Activated CD4-positive, alpha-beta T cell treated with anti-CD3 and anti-CD28 coated beads, Interleukin-2, amount 50 U/mL, for 24 hours (primary cell): ENCODE results near the gene MEF2C.

Source experiments
- DNase-seq, 2 donors: peaks; one replicate each; pipeline ENCODE4 v3.0.0-alpha.2; 2020; ENCODE audit warnings: low read depth in 1 of 2, low spot score in 1 of 2

MEF2C gene

DNA sequence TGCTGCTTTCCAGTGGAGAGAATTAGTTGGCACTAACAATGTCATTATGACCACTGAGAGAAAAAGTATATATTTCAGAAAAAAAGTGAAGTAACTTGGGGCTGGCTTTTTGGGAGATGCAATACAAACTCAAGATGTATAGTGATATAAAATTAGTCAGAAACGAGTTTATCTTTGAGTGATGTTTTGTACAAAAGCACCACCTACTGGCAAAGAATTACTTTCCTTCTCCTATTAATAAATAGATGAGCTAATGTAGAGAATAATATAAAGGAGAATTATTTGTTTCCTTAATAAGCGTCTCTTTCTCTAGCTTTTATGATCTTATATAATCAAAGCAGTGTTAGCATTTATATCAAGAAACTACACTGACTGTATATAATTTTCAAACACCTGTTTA is 158.8 kb downstream of the MEF2C start:
- no peak for DNase-seq

DNA sequence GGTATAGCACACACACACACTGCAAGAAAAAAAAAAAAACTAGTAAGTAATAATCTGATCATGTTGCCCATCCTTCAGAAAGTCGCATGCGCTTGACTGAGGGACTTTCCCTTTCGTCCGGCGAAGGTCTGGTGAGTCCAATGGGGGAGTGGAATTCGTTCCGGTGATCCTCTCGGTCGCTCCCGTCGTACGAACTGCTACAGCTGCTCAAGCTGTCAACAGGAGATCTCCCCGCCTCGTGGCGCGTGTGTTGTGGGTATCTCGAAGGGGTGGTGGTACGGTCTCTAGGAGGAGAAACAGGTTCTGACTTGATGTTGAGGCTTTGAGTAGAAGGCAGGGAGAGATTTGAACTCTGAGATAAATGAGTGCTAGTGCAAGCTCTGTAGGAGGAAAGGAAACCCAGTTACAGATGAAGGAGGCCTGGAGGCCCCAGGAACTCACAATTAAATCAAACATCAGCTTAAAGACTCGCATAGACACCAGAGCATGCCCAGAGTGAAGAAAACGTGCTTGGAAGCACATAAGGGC is 160.4 kb downstream of the MEF2C start:
- no peak for DNase-seq

DNA sequence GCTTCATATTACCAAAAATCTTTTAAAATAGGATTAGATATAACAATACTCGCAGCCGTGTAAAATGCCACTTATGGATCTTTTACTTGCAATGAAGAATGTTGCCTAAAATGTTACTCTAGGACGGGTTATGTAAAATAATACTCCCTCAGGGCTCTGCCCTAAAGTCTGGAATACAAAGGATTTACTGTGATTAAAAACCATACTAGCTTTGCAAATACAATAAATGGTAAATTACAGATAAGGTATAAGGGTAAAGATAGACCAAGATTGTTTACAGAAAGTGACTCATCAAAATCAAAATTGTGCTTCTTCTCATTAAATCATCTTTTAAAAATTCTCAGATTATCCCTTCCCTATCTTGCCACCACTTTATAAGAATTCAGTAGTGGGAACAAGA is 163.6 kb downstream of the MEF2C start:
- DNase-seq: no peak

- no peak for DNase-seq
Observed at GRCh38 chr5:88718736-88719135, 164.2 kb downstream of the MEF2C start.

DNA sequence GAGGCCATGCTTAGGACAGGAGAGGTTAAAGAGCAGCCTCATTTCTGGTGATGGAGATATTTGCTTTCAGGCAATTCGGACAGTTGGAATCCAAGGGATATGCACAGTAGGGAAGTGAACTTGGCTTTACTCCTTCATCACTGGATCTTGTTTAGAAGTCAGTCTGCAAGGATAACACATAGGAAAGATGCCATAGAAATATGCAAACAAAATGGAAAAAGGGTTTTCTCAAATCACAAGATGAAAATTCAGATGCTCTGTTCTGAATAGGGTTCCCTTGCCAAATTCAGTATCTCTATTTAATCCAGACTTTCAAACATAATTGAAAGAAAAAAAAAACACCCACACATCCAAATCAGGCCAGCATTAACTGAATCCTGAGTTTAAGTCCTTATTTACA is 166.9 kb downstream of the MEF2C start:
- DNase-seq: no peak

DNA sequence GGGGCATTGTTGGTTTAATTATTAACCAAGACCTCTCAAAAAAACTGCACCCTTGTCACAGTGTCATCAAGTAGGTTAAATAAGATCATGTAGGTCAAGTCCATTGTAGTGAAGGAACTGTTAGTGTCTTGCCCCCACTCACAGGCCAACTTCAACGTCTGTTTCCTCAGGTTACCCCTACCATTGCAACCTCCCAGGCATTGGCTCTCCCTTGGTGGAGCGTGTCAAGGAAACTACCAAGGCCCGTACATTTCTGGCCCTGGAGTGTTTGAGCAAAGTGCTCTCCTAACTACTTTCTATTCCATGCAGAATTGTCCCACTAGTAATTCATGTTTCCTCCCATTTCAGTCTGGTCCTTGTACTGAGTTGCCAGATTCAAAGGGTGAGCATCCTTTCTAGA is 167.5 kb downstream of the MEF2C start:
- DNase-seq: no peak

GRCh38 chr5:88713818-88714217 is 169.2 kb downstream of the MEF2C start:
- no peak for DNase-seq

GRCh38 chr5:88708682-88709398 is 174.1 kb downstream of the MEF2C start:
- DNase-seq: no peak

GRCh38 chr5:88708021-88708420 is 175.0 kb downstream of the MEF2C start:
- DNase-seq: no peak

DNA sequence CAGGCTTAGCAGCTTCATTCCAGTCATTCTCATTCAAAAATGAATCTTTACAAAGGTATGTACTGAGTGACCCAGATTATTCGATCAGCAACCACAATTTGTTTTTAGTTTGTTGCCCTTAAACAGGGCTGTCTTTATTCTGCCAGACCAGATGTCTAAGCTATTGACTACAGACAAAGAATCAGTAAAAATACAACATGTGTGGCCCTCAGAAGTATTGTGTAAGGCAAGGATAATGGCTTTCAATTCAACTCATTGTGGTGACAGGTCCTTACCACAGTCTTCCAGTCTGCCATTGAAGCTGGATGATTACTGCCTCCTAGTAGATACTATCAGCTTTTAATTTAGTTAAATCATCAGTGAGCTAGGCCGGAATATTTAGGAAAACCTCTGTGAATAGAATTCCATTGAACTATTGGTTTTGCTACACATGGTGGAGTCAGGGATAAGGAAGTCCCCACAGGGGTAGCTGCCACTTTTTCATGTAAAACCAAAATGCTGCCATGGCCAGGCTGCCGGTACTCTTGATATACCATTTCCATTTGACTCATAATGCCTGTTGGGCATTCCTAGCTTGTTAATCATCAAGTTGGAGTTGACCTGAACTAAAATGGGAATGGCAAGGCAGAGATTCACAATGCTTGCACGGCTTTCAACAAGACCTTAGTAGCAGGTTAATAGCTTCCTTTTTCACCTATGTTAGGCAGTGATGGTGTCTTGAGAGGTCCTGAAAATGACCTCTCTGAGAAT is 175.6 kb downstream of the MEF2C start:
- no peak for DNase-seq

GRCh38 chr5:88702332-88702731 is 180.7 kb downstream of the MEF2C start:
- DNase-seq: no peak

- no peak for DNase-seq
Observed at GRCh38 chr5:88700121-88700520, 182.9 kb downstream of the MEF2C start.

GRCh38 chr5:88698290-88698689 is 184.7 kb downstream of the MEF2C start:
- DNase-seq: no peak

DNA sequence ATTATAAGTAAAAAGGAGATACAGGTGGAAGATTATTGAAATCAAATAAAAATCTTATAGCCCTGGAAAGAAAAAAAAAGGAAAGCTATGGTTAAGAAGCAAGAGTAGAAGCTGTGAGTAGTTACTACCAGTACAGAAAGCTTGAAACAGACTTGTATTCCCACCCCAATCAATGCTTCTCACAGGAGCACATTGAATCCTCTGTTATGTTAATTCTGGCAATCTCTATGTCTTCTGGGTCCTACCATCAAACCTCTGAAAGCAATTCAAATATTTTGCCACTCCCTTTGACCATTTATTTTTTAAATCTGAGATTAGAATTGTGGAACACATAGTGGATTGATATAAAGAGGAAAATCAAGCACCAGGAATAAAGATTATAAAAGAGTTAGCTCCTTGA is 186.5 kb downstream of the MEF2C start:
- DNase-seq: no peak

GRCh38 chr5:88695931-88696330 is 187.1 kb downstream of the MEF2C start:
- DNase-seq: no peak

DNA sequence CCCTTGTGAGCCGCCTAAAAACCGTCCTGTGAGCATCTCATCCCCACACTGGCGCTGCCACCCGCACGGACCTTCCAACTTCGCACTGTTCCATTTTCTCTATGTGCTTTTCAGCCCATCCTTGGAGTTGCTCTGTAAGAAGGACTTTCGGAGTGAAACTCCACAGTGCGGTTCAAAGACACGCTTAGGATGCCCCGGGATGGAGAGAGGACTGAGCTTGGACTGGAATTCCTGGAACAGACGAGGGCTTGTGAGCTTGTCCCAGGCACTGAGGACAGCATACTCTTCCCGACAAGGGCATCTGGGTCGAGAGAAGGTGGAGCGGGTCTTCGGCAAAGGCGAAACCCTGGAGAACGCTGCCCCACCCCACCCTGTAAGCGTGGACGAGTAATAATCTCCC is 187.8 kb downstream of the MEF2C start:
- DNase-seq: no peak

GRCh38 chr5:88694023-88694679 is 188.8 kb downstream of the MEF2C start:
- DNase-seq: no peak

DNA sequence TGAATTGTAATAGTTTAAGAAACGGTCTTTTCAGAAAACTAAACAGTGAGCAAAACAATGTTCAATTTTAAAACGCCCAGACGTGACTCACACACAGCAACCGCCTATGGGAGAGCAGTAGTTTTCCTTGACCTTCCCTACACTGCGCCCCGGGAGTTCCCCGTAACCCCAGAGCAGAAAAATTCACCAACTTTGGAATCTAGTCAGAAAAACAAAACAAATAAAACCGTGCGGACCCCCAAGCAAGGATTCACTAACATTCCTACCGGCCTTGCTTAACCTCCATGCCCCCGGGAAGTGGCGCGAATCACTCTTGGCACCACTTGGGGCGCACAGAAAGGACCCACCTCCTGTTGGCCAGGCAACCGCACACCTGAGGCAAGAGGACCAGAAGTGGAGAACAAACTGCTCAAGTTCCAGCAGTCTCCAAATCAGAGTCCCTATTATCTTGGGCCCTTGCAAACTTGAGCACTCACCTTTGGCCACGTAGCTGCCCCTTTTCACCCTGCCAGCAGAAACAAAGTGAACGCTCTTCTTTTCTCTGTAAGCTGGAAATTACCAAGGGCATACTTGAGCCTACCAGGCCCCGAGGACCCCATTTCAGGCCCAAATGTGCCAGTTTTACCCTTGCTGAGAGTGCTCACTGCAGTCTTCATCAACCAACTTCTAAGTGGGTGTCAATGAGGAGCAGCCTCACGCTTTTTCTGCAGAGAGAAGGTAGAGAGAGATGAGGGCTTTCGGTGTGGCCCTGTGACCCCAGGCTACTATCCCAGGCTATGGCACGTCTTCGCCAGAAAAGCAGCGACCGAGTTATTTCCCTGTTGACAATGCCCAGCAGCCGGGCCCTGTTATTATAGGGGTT is 189.7 kb downstream of the MEF2C start:
- DNase-seq: no peak

DNA sequence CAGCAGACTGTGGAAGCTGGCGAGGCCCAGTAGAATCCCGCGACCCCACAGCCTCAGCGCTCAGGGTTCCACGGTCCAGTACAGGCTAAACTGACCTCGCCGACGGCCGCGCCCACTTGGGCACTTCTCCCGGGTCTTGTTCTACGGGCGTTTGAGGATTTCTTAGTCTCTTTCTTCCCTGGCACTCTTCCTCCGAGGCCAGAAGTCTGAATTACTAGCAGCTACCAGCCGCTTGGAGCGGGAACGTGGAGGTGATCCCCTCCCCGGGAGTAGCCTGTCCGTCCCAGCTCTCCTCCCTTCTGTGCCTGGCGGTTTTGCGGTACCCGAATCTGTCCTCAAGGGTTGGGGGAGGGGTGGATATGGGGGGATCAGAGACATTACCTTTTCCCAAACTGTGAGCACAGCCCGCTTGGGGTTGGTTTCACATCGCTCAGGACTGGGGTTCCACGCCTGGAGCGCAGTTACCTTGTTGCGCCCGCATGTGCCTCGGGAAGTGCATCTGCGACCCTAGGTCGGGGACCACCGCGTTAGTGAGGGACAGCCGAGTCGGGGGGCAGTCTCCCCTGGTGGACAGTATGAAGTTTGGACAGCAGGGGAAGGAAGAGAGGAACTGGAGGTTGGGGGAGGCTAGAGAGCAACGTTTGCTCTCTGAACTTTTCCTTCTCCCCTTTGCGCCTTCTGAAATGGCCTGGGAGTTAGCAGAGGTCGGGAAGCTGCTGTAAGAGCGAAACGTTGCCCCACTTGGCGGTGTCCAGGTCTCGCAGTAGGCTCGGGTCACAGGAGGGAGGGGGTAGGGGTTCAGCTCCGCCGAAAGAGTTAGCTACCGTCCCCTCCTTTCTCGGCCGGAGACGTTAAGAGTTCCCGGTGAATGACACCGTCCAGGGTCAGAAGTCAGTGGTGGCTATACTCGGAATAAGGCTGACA is 190.8 kb downstream of the MEF2C start:
- DNase-seq: no peak

DNA sequence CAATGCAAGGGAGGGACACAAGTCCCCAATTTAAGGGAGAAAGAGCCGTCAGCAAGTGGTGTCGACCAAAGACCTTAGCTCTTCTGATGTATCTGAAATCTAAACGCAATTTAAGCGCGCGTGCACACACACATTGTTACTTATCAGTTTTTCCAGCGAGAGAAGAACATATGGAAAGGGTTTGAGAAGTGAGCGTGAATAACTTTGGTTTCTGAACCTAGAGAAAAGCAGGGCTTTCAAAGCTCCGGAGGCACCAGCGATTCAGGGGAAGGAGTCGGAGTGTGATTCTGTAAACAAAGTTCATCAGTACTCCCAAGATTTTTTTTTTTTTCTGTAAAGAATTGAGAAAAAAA is 191.8 kb downstream of the MEF2C start:
- no peak for DNase-seq
